HepG2 (cell line): Measurements from ENCODE around the gene RAPGEF5. TPM values are rescaled to one million over a fixed set of nuclear protein-coding genes. Genes with fewer than 3 reads are reported as not detected.

ENCODE experiments used
- ATF4 ChIP-seq, 2 experiments: fragments of 450-650 bp in 1 of 2; sonication (generic) in 1 of 2; formaldehyde crosslinking; IDR thresholded peaks; 2 replicates each; pipeline versions ENCODE4 v1.5.0 to v1.8.0; 2020 to 2022; ENCODE audit warnings: mild to moderate bottlenecking in 1 of 2, missing genetic modification reagents in 1 of 2
- GTF3A ChIP-seq: sonication (generic); formaldehyde crosslinking; conservative IDR thresholded peaks from 2 replicates; pipeline ENCODE4 v1.4.0; 2020; ENCODE audit warnings: mild to moderate bottlenecking, missing genetic modification reagents
- HOXA9 ChIP-seq: sonication (generic); formaldehyde crosslinking; IDR thresholded peaks from 2 replicates; pipeline ENCODE4 v1.8.1; 2022; ENCODE audit warnings: missing genetic modification reagents, mild to moderate bottlenecking, moderate library complexity, borderline replicate concordance
- NFYC ChIP-seq: IDR thresholded peaks from 2 replicates; pipeline ENCODE4 v1.6.1; 2016; ENCODE audit warnings: missing genetic modification reagents, missing compliant biosample characterization
- RAD21 ChIP-seq: fragments of 450-650 bp; formaldehyde crosslinking; IDR thresholded peaks from 2 replicates; pipeline ENCODE4 v1.5.0; 2020; ENCODE audit warnings: mild to moderate bottlenecking
- RXRB ChIP-seq: IDR thresholded peaks from 2 replicates; pipeline ENCODE4 v1.6.1; 2016; ENCODE audit warnings: borderline replicate concordance, missing genetic modification reagents, missing compliant biosample characterization
- SRSF9 ChIP-seq: fragments of 200-400 bp; formaldehyde crosslinking; IDR thresholded peaks from 2 replicates; pipeline ENCODE4 v1.6.1; 2018; ENCODE audit warnings: borderline replicate concordance, mild to moderate bottlenecking, low read depth, low read length; ENCODE audit not compliant: insufficient read depth, poor library complexity, severe bottlenecking
- TRAFD1 ChIP-seq: sonication (generic); formaldehyde crosslinking; IDR thresholded peaks from 2 replicates; pipeline ENCODE4 v1.5.1; 2020; ENCODE audit warnings: missing genetic modification reagents, mild to moderate bottlenecking, borderline replicate concordance
- polyA plus RNA-seq, 8 experiments: library from polyadenylated mRNA; depleted of rRNA in 3 of 8; stranded (reverse) in 7 of 8; unstranded in 1 of 8; fragments of >200 nt; fragmentation: Illumina TruSeq in 4 of 8; extraction: Trizol in 4 of 8; gene quantifications; 2 replicates each; pipeline versions ENCODE4 v1.2.1 to v1.2.3, GENCODE V29; 2011 to 2016; ENCODE audit warnings: low read depth in 4 of 8, missing spikeins in 1 of 8, mixed read lengths in 1 of 8; ENCODE audit not compliant: insufficient read depth in 1 of 8
- total RNA-seq, 5 experiments: library from RNA; depleted of rRNA; stranded (reverse); fragments of >200 nt; fragmentation: Illumina TruSeq; extraction: Trizol; gene quantifications; 2 replicates each; pipeline ENCODE4 v1.2.3, GENCODE V29; 2016; ENCODE audit warnings: low read depth in 1 of 5
- TF ChIP-seq, protein P1 (sequence below): sonication (generic); formaldehyde crosslinking; IDR thresholded peaks from 2 replicates; pipeline ENCODE4; 2020; ENCODE audit warnings: missing genetic modification reagents, mild to moderate bottlenecking, borderline replicate concordance
- TF ChIP-seq, protein P2 (sequence below): sonication (generic); formaldehyde crosslinking; IDR thresholded peaks from 2 replicates; pipeline ENCODE4 v1.4.0; 2020; ENCODE audit warnings: mild to moderate bottlenecking, missing genetic modification reagents

RAPGEF5 gene
- total and polyA plus RNA-seq, 2 of the 13 experiments (the other 11 are each of a cell fraction or from before 2014, with no cell fraction given) = 17.1 to 23.4 TPM

GRCh38 chr7:22150221-22150620 is 206.7 kb downstream of the RAPGEF5 start (continued):
- TF ChIP-seq RXRB (CRISPR knock-in tag) = no peak
- TF ChIP-seq NFYC (CRISPR knock-in tag) = no peak
- TF ChIP-seq HOXA9 (CRISPR knock-in tag) = no peak
- TF ChIP-seq GTF3A = no peak
- no peak for TF ChIP-seq TRAFD1
- TF ChIP-seq ATF4 (CRISPR knock-in tag; IDR thresholded peaks at IDR 0.05) = no peak
- no peak for TF ChIP-seq SRSF9
- TF ChIP-seq, protein P1, sequence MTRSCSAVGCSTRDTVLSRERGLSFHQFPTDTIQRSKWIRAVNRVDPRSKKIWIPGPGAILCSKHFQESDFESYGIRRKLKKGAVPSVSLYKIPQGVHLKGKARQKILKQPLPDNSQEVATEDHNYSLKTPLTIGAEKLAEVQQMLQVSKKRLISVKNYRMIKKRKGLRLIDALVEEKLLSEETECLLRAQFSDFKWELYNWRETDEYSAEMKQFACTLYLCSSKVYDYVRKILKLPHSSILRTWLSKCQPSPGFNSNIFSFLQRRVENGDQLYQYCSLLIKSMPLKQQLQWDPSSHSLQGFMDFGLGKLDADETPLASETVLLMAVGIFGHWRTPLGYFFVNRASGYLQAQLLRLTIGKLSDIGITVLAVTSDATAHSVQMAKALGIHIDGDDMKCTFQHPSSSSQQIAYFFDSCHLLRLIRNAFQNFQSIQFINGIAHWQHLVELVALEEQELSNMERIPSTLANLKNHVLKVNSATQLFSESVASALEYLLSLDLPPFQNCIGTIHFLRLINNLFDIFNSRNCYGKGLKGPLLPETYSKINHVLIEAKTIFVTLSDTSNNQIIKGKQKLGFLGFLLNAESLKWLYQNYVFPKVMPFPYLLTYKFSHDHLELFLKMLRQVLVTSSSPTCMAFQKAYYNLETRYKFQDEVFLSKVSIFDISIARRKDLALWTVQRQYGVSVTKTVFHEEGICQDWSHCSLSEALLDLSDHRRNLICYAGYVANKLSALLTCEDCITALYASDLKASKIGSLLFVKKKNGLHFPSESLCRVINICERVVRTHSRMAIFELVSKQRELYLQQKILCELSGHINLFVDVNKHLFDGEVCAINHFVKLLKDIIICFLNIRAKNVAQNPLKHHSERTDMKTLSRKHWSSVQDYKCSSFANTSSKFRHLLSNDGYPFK (CRISPR knock-in tag) = no peak
- TF ChIP-seq, protein P2, sequence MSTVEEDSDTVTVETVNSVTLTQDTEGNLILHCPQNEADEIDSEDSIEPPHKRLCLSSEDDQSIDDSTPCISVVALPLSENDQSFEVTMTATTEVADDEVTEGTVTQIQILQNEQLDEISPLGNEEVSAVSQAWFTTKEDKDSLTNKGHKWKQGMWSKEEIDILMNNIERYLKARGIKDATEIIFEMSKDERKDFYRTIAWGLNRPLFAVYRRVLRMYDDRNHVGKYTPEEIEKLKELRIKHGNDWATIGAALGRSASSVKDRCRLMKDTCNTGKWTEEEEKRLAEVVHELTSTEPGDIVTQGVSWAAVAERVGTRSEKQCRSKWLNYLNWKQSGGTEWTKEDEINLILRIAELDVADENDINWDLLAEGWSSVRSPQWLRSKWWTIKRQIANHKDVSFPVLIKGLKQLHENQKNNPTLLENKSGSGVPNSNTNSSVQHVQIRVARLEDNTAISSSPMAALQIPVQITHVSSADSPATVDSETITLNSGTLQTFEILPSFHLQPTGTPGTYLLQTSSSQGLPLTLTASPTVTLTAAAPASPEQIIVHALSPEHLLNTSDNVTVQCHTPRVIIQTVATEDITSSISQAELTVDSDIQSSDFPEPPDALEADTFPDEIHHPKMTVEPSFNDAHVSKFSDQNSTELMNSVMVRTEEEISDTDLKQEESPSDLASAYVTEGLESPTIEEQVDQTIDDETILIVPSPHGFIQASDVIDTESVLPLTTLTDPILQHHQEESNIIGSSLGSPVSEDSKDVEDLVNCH (CRISPR knock-in tag) = no peak
- no peak for TF ChIP-seq RAD21 (CRISPR knock-in tag)
